HG02759 (cell line): ENCODE measurements around the gene TMEM129.

Experiments used
- ATAC-seq: cut with Tn5 transposase; IDR thresholded peaks from one replicate; pipeline ENCODE4 v1.9.1; 2021; ENCODE audit warnings: mild to moderate bottlenecking, moderate library complexity; ENCODE audit not compliant: unreplicated experiment

Gene TMEM129

GRCh38 chr4:1745165-1745564 is 24.0 kb upstream of the TMEM129 start:
- no peak for ATAC-seq

GRCh38 chr4:1744552-1744951 is 23.4 kb upstream of the TMEM129 start:
- ATAC-seq, result no peak

- ATAC-seq, result no peak
These were observed 22.9 kb upstream of the TMEM129 start for GRCh38 chr4:1743975-1744374.

DNA sequence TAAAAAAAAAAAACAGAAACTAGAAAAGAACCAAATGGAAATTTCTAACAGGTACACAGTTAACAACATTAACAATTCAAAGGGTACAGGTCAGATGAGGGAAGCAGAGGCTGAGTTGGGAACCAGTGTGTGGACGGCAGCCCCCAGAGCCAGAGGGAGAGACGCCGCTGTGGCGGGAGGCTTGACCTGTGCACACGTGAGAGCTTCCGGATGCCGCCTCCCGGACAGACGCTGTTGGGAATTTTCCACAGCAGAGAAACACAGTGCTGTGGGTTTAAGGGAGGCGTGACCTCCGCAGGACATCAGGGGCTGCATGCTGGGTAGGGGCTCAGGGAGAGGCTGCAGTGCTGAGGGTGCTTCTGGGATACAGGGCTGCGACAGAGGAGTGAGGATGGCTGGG is 22.4 kb upstream of the TMEM129 start:
- ATAC-seq, result no peak

DNA sequence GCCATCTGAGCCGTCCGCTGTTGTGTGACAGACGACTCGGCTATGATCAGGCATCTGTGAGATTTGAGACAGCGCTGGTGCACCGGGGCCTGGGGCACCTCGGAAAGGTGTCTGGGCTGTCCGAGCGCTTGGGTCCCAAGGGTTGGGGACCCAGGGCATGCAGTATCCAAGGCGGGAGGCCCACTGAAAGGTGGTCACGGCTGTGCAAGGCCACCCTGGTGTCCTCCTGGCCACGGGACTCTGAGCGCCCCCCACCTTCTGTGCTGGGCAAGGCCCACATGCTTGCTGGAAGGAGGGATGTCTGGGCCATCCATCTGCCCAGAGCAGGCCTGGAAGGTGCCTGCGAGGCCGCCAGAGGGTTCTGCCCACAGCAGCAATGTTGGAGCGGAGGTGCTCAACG is 20.1 kb upstream of the TMEM129 start:
- no peak for ATAC-seq

GRCh38 chr4:1740021-1740545 is 19.0 kb upstream of the TMEM129 start:
- no peak for ATAC-seq

- no peak for ATAC-seq
These were observed 18.2 kb upstream of the TMEM129 start for GRCh38 chr4:1739358-1739757.

- no peak for ATAC-seq
These were observed 17.3 kb upstream of the TMEM129 start for GRCh38 chr4:1738410-1738809.

DNA sequence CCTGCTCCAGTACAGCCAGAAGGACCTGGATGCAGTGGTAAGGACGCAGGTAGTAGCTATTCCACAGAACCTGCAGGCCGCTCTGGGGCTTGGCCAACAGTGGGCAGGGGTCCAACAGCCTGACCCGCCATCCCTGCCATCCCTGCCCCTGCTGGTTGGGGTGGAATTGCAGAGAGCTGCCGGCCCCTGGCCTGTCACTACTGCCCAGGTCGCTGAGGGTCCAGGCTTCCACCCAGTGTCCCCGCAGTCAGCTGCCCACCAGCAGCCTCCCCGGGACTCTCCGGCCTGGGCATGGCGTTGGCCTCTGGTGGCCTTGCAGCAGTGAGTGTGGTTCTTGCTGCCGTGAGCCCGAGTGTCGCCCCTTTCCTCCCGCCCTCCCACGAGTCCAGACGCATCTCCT is 16.5 kb upstream of the TMEM129 start:
- ATAC-seq, result no peak

DNA sequence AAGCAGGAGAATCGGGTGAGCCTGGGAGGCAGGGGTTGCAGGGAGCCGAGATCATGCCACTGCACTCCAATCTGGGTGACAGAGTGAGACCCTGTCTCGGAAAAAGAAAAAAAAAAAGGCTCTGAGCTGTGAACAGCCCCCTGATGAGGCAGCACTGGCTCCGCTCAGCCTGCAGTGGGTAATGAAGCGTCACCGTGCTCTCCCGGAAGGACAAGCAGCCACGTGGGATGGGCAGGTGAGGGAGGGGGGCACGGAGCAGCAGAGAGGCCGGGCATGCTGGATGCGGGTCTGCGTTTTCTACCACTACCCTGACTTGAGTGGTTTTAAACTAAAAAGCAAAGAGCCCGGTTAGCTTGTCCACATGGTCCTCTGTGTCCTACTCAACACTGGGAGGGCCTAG is 15.7 kb upstream of the TMEM129 start:
- ATAC-seq, result no peak

- no peak for ATAC-seq
These were observed 14.1 kb upstream of the TMEM129 start for GRCh38 chr4:1735215-1735614.

GRCh38 chr4:1732911-1733310 is 11.8 kb upstream of the TMEM129 start:
- no peak for ATAC-seq

- ATAC-seq, result no peak
These were observed 10.1 kb upstream of the TMEM129 start for GRCh38 chr4:1731180-1731579.

DNA sequence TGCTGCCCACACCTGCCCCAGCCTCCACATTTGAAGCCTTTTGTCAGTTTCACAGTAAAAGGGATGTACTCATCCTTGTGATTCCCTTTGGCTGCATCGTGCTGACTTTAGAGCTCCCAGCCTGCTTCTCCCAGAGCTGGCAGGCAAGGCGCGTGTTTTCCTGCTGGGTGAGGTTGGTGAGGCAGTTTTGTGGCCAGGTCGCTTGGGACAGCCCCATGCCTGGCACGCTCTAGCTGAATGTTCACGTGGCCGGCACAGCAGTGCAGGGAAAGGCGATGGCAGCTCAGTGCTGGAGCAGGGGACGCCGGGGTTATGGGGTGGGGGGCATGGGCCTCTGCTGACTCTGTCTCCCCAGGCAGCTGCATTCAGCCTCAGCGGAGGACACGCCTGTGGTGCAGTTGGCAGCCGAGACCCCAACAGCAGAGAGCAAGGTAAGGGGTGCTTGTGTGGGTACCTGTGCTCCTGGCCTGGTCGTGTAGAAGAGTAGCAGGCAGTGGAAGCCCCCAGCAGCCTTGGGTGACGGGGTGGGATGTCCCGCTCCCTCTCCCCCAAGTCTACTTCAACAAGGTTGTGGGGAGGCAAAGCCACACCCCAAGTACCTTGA is 9.5 kb upstream of the TMEM129 start:
- no peak for ATAC-seq

- no peak for ATAC-seq
These were observed 7.2 kb upstream of the TMEM129 start for GRCh38 chr4:1728061-1728980.

GRCh38 chr4:1727117-1728031 is 6.3 kb upstream of the TMEM129 start:
- ATAC-seq, result no peak

GRCh38 chr4:1726146-1726934 is 5.2 kb upstream of the TMEM129 start:
- no peak for ATAC-seq

DNA sequence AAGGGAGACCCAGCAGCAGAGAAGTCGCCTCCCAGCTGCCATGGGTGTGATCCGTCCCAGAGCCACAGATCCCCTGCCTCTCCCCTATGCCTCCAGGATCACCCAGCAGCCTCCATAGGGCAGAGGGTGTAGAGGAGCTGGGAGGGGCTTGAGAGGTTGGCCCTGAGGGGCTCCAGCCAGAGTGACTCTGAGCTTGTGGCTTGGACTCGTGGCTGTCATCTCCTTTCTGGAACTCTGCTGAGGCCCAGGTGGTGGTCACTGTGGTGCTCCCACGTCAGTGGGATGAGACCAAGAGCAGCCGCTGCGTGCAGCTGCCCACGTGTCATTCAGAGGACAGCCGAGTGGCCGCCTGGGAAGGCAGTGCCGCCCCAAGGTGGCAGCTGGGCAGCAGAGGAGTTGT is 4.4 kb upstream of the TMEM129 start:
- no peak for ATAC-seq

DNA sequence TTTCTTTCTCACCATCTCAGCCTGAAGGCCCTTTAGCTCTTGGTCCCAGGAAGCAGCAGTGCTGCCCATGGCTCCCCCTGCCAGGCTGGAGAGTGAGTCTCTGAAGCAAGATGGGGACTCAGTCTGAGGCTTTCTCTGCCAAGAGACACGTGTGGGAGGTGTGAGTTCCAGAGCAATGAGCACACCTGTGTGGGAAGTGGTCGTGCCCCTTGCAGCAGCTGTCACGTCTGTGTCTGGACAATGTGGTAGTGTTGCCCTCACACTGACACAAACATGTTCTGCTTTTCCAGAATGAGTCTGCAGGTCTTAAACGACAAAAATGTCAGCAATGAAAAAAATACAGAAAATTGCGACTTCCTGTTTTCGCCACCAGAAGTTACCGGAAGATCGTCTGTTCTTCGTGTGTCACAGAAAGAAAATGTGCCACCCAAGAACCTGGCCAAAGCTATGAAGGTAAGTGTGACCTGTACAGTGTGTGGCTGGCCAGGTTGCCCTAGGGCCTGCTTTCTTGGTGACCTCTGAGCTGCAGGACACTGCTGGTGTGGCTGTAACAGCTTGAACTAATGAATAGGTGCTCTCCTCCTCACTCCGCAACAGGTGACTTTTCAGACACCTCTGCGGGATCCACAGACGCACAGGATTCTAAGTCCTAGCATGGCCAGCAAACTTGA is 2.1 kb upstream of the TMEM129 start:
- no peak for ATAC-seq
